DOHH2 (cell line): ENCODE results near the gene LRRC1.

Experiments
- H3F3A ChIP-seq: fragments of 200-600 bp; sonication (generic), shearing (Covaris generic); 2 replicates; pipeline ENCODE4 v1.6.0; 2016; ENCODE audit warnings: antibody characterized with exemption, mild to moderate bottlenecking; ENCODE audit not compliant: control insufficient read depth, insufficient read depth
- H3K27ac ChIP-seq: fragments of 200-600 bp; sonication (generic); 2 replicates; pipeline ENCODE4 v1.5.1; 2014; ENCODE audit warnings: low read depth, mild to moderate bottlenecking, low read length, moderate library complexity
- H3K27me3 ChIP-seq: fragments of 200-600 bp; sonication (generic); 2 replicates; pipeline ENCODE4 v1.6.1; 2014; ENCODE audit warnings: mild to moderate bottlenecking, low read length, mixed read lengths; ENCODE audit not compliant: control insufficient read depth
- H3K36me3 ChIP-seq: fragments of 200-600 bp; sonication (generic); 2 replicates; pipeline ENCODE4 v1.6.1; 2014; ENCODE audit warnings: mild to moderate bottlenecking, low read length, moderate library complexity, mixed read lengths; ENCODE audit not compliant: control insufficient read depth
- H3K4me1 ChIP-seq: fragments of 200-600 bp; sonication (generic); 2 replicates; pipeline ENCODE4 v1.6.1; 2014; ENCODE audit warnings: mild to moderate bottlenecking, low read length, mixed read lengths; ENCODE audit not compliant: control insufficient read depth
- H3K4me2 ChIP-seq: fragments of 200-600 bp; sonication (generic); 2 replicates; pipeline ENCODE4 v1.6.0; 2014; ENCODE audit warnings: mild to moderate bottlenecking, low read length, moderate library complexity
- H3K4me3 ChIP-seq: fragments of 200-600 bp; sonication (generic); 2 replicates; pipeline ENCODE4 v1.5.1; 2014; ENCODE audit warnings: mild to moderate bottlenecking, low read length, mixed read lengths
- H3K79me2 ChIP-seq: fragments of 200-600 bp; sonication (generic); 2 replicates; pipeline ENCODE4 v1.6.1; 2014; ENCODE audit warnings: mild to moderate bottlenecking, low read length, mixed read lengths; ENCODE audit not compliant: control insufficient read depth
- H3K9me2 ChIP-seq: fragments of 200-600 bp; sonication (generic); replicated peaks from 2 replicates; pipeline ENCODE4 v1.6.1; 2014; ENCODE audit warnings: mild to moderate bottlenecking, low read length, mixed read lengths; ENCODE audit not compliant: control insufficient read depth
- H3K9me3 ChIP-seq: fragments of 200-600 bp; sonication (generic); 2 replicates; pipeline ENCODE4 v1.6.1; 2014; ENCODE audit warnings: antibody characterized with exemption, low read length, mixed read lengths; ENCODE audit not compliant: control insufficient read depth, insufficient read depth
- H4K20me1 ChIP-seq: fragments of 200-600 bp; sonication (generic); 2 replicates; pipeline ENCODE4 v1.6.0; 2014; ENCODE audit warnings: low read depth, mild to moderate bottlenecking, antibody characterized with exemption, low read length, moderate library complexity; ENCODE audit not compliant: control insufficient read depth, insufficient read depth
- CTCF ChIP-seq: fragments of 200-600 bp; sonication (generic); IDR thresholded peaks from one replicate; pipeline ENCODE4 v1.5.1; 2014; ENCODE audit warnings: antibody characterized with exemption, mild to moderate bottlenecking, low read depth, low read length; ENCODE audit not compliant: poor library complexity, severe bottlenecking
- EZH2phosphoT487 ChIP-seq: fragments of 200-600 bp; sonication (generic); IDR thresholded peaks from 2 replicates; pipeline ENCODE4 v1.6.1; 2017; ENCODE audit warnings: borderline replicate concordance, mild to moderate bottlenecking, antibody characterized with exemption, low read length, moderate library complexity, mixed read lengths

LRRC1 gene

GRCh38 chr6:53889365-53889764 lies 94.6 kb downstream of the LRRC1 start:
- no peaks in the 10 kb centered on the region for H3K9me3 ChIP-seq
- H3K4me2 ChIP-seq, result no peak overlapping the region
- no peaks in the 10 kb centered on the region for H3K36me3 ChIP-seq
- no peak overlapping the region for H3K27ac ChIP-seq
- no peaks in the 10 kb centered on the region for H3K79me2 ChIP-seq
- no peak for TF ChIP-seq EZH2phosphoT487
- no peak for TF ChIP-seq CTCF
- H3K4me1 ChIP-seq, result peaks cover 7% of the 10 kb centered on the region
- H4K20me1 ChIP-seq, result no peaks in the 10 kb centered on the region
- no peaks in the 10 kb centered on the region for H3K27me3 ChIP-seq
- H3F3A ChIP-seq, result no peaks in the 10 kb centered on the region
- no peaks in the 10 kb centered on the region for H3K9me2 ChIP-seq
- no peak overlapping the region for H3K4me3 ChIP-seq

GRCh38 chr6:53892707-53893106 lies 97.9 kb downstream of the LRRC1 start:
- Histone ChIP-seq H3K27me3 (no peaks in the 10 kb centered on the region), H3K27ac (no peak overlapping the region), H3K9me2 (no peaks in the 10 kb centered on the region), H3K79me2 (no peaks in the 10 kb centered on the region), H3K4me2 (no peak overlapping the region), H3K4me1 (peaks cover 7% of the 10 kb centered on the region), H3K4me3 (no peak overlapping the region), H3K36me3 (no peaks in the 10 kb centered on the region), H4K20me1 (no peaks in the 10 kb centered on the region), H3F3A (no peaks in the 10 kb centered on the region), H3K9me3 (no peaks in the 10 kb centered on the region)
- TF ChIP-seq CTCF (no peak), EZH2phosphoT487 (no peak)

GRCh38 chr6:53894091-53894490 lies 99.3 kb downstream of the LRRC1 start:
- H3K4me3 ChIP-seq, result no peak overlapping the region
- no peaks in the 10 kb centered on the region for H4K20me1 ChIP-seq
- peaks cover 7% of the 10 kb centered on the region for H3K4me1 ChIP-seq
- H3K36me3 ChIP-seq, result no peaks in the 10 kb centered on the region
- H3K79me2 ChIP-seq, result no peaks in the 10 kb centered on the region
- no peak for TF ChIP-seq CTCF
- no peak for TF ChIP-seq EZH2phosphoT487
- no peaks in the 10 kb centered on the region for H3K9me3 ChIP-seq
- no peak overlapping the region for H3K4me2 ChIP-seq
- H3K27ac ChIP-seq, result no peak overlapping the region
- H3K9me2 ChIP-seq, result no peaks in the 10 kb centered on the region
- H3K27me3 ChIP-seq, result no peaks in the 10 kb centered on the region
- no peaks in the 10 kb centered on the region for H3F3A ChIP-seq

- H3K9me3 ChIP-seq, result no peaks in the 10 kb centered on the region
- TF ChIP-seq CTCF (no peak), EZH2phosphoT487 (no peak)
- no peaks in the 10 kb centered on the region for H3K36me3 ChIP-seq
- no peak overlapping the region for H3K4me3 ChIP-seq
- H3K4me2 ChIP-seq, result no peak overlapping the region
- no peaks in the 10 kb centered on the region for H3K27me3 ChIP-seq
- no peaks in the 10 kb centered on the region for H3F3A ChIP-seq
- H3K4me1 ChIP-seq, result peaks cover 7% of the 10 kb centered on the region
- no peaks in the 10 kb centered on the region for H3K79me2 ChIP-seq
- no peaks in the 10 kb centered on the region for H3K9me2 ChIP-seq
- H4K20me1 ChIP-seq, result no peaks in the 10 kb centered on the region
- H3K27ac ChIP-seq, result no peak overlapping the region
Observed at GRCh38 chr6:53896196-53896595, 101.4 kb downstream of the LRRC1 start.
